Activated T-cell treated with anti-CD3 and anti-CD28 coated beads, Interleukin-2, amount 50 U/mL, for 48 hours (primary cell): ENCODE data around the gene OMG.
A peak's percentile ranks its signal among the peaks of the same experiment; 100 is the strongest.
"Not testable (repeated sequence)": the region's sequence is repeated elsewhere in the genome, so short reads cannot be mapped to it uniquely, and the experiment has no call there.

Source experiments
- DNase-seq, 2 experiments: peaks; one replicate each; pipeline ENCODE4 v3.0.0-alpha.2; 2020

OMG gene

GRCh38 chr17:31297090-31297489 lies at the start of gene OMG:
TSS of gene OMG (minus strand) at chr17:31297239. CDS start at chr17:31296331, 908 bp downstream.
- no peak for DNase-seq

GRCh38 chr17:31345191-31345747 lies 48.2 kb upstream of the OMG start:
- DNase-seq: not testable (repeated sequence)

GRCh38 chr17:31339906-31340661 lies 43.0 kb upstream of the OMG start:
- DNase-seq: no peak

- DNase-seq: no peak
Observed at GRCh38 chr17:31329221-31329620, 32.2 kb upstream of the OMG start.

GRCh38 chr17:31328160-31328535 lies 31.1 kb upstream of the OMG start:
- no peak for DNase-seq

- DNase-seq: no peak
Observed at GRCh38 chr17:31327534-31328159, 30.6 kb upstream of the OMG start.

- DNase-seq: no peak
Observed at GRCh38 chr17:31323551-31323950, 26.5 kb upstream of the OMG start.

GRCh38 chr17:31321966-31322365 lies 24.9 kb upstream of the OMG start:
- peak; percentile 35 to 39 for DNase-seq

GRCh38 chr17:31321481-31321880 lies 24.4 kb upstream of the OMG start, which contains the start of gene EVI2A:
TSS of gene EVI2A (minus strand) at chr17:31321622. CDS start at chr17:31319013, 2,609 bp downstream.
- peak; percentile 72 to 76 for DNase-seq

- DNase-seq: no peak
Observed at GRCh38 chr17:31320791-31321190, 23.8 kb upstream of the OMG start.

GRCh38 chr17:31320241-31320640 lies 23.2 kb upstream of the OMG start:
- DNase-seq: no peak

- DNase-seq: no peak
Observed at GRCh38 chr17:31318851-31319661, 22.0 kb upstream of the OMG start.

- peak; percentile 53 to 64 for DNase-seq
Observed at GRCh38 chr17:31318298-31318801, 21.3 kb upstream of the OMG start.

GRCh38 chr17:31314782-31315100 lies 17.7 kb upstream of the OMG start:
- DNase-seq: no peak

GRCh38 chr17:31313982-31314781 lies 17.1 kb upstream of the OMG start, which contains the start of gene EVI2B:
TSS of gene EVI2B (minus strand) at chr17:31314054. CDS start at chr17:31305609, 8,445 bp downstream.
- DNase-seq: no peak

- peak; percentile 56 to 62 for DNase-seq
Observed at GRCh38 chr17:31312223-31312622, 15.2 kb upstream of the OMG start.

- no peak for DNase-seq
Observed at GRCh38 chr17:31311526-31311925, 14.5 kb upstream of the OMG start.

- peak; percentile 29 to 42 for DNase-seq
Observed at GRCh38 chr17:31310886-31311285, 13.8 kb upstream of the OMG start.

- DNase-seq: peak; percentile 31 to 33
Observed at GRCh38 chr17:31310260-31310659, 13.2 kb upstream of the OMG start.

- DNase-seq: no peak
Observed at GRCh38 chr17:31309556-31309955, 12.5 kb upstream of the OMG start.

GRCh38 chr17:31308372-31309334 lies 11.6 kb upstream of the OMG start:
- DNase-seq: no peak
